GM18951 (cell line): ENCODE results near the gene FGD4.

Experiments used
- POLR2A ChIP-seq: IDR thresholded peaks from 4 replicates; pipeline ENCODE4 v1.6.1; 2011; ENCODE audit warnings: mild to moderate bottlenecking; ENCODE audit not compliant: insufficient read length, insufficient read depth; ENCODE audit errors: extremely low read depth
- in situ Hi-C: fragments of 300-500 bp; cut with MboI; formaldehyde crosslinking; loops from one replicate; pipeline ENCODE4 v1.12.0; 2022; ENCODE audit warnings: low sequenced_read_pairs, mixed read lengths, inconsistent platforms; ENCODE audit not compliant: unreplicated experiment

FGD4 gene

GRCh38 chr12:32423559-32423958 lies 24.2 kb downstream of the FGD4 start:
- in situ Hi-C loops, result no loop called here
- no peak for TF ChIP-seq POLR2A

- in situ Hi-C loops, result no loop called here
- no peak for TF ChIP-seq POLR2A
Observed at GRCh38 chr12:32431025-32431424, 31.7 kb downstream of the FGD4 start.

GRCh38 chr12:32435921-32436705 lies 36.8 kb downstream of the FGD4 start:
- TF ChIP-seq POLR2A, result no peak
- in situ Hi-C loops, result no loop called here

GRCh38 chr12:32437095-32437515 lies 37.7 kb downstream of the FGD4 start:
- in situ Hi-C loops, result no loop called here

GRCh38 chr12:32440120-32440865 lies 40.9 kb downstream of the FGD4 start:
- in situ Hi-C loops, result no loop called here
- no peak for TF ChIP-seq POLR2A

More at GRCh38 chr12:32437095-32437515, 37.7 kb downstream of the FGD4 start:
- no peak for TF ChIP-seq POLR2A

GRCh38 chr12:32443491-32443890 lies 44.1 kb downstream of the FGD4 start:
- TF ChIP-seq POLR2A, result no peak
- in situ Hi-C loops, result no loop called here

- in situ Hi-C loops, result no loop called here
- no peak for TF ChIP-seq POLR2A
Observed at GRCh38 chr12:32444895-32445294, 45.5 kb downstream of the FGD4 start.

- in situ Hi-C loops, result no loop called here
- no peak for TF ChIP-seq POLR2A
Observed at GRCh38 chr12:32445356-32445755, 46.0 kb downstream of the FGD4 start.

GRCh38 chr12:32446316-32447119 lies 47.2 kb downstream of the FGD4 start:
- in situ Hi-C loops, result no loop called here
- no peak for TF ChIP-seq POLR2A

GRCh38 chr12:32448586-32448985 lies 49.2 kb downstream of the FGD4 start:
- in situ Hi-C loops, result no loop called here
- no peak for TF ChIP-seq POLR2A

GRCh38 chr12:32450363-32450762 lies 51.0 kb downstream of the FGD4 start:
- TF ChIP-seq POLR2A, result no peak
- in situ Hi-C loops, result loop anchor here (10.0 to 25.0 kb wide), 3 partner anchors 214 to 1562 kb away; partner anchors contain the start of genes ALG10 and YARS2

GRCh38 chr12:32450768-32451167 lies 51.4 kb downstream of the FGD4 start:
- in situ Hi-C loops, result loop anchor here (10.0 to 25.0 kb wide), 3 partner anchors 214 to 1562 kb away; partner anchors contain the start of genes ALG10 and YARS2
- no peak for TF ChIP-seq POLR2A

GRCh38 chr12:32451816-32452215 lies 52.5 kb downstream of the FGD4 start:
- in situ Hi-C loops, result loop anchor here (10.0 to 25.0 kb wide), 3 partner anchors 213 to 1560 kb away; partner anchors contain the start of genes ALG10 and YARS2
- TF ChIP-seq POLR2A, result no peak

- in situ Hi-C loops, result loop anchor here (10.0 to 25.0 kb wide), 3 partner anchors 211 to 1558 kb away; partner anchors contain the start of genes ALG10 and YARS2
- TF ChIP-seq POLR2A, result no peak
Observed at GRCh38 chr12:32454075-32454474, 54.7 kb downstream of the FGD4 start.
